Loucy (cell line): ENCODE measurements around the gene S1PR5.

Source experiments
- H2AFZ ChIP-seq: fragments of 200-600 bp; sonication (generic); 2 replicates; pipeline ENCODE4 v1.6.0; 2016; ENCODE audit warnings: antibody characterized with exemption, mild to moderate bottlenecking, low read length, moderate library complexity
- H3F3A ChIP-seq: fragments of 200-600 bp; 2 replicates; pipeline ENCODE4 v1.6.0; 2016; ENCODE audit warnings: antibody characterized with exemption, low read depth, mild to moderate bottlenecking
- H3K27me3 ChIP-seq: fragments of 200-600 bp; sonication (generic); 2 replicates; pipeline ENCODE4 v1.6.1; 2014; ENCODE audit warnings: low read length, mild to moderate bottlenecking; ENCODE audit not compliant: insufficient read depth, poor library complexity, severe bottlenecking
- H3K36me3 ChIP-seq: fragments of 200-600 bp; sonication (generic); 2 replicates; pipeline ENCODE4 v1.6.1; 2016; ENCODE audit warnings: low read length; ENCODE audit not compliant: insufficient read depth
- H3K4me1 ChIP-seq: fragments of 200-600 bp; sonication (generic); 2 replicates; pipeline ENCODE4 v1.5.1; 2014; ENCODE audit warnings: low read length, mild to moderate bottlenecking; ENCODE audit not compliant: insufficient read depth, poor library complexity, severe bottlenecking
- H3K4me2 ChIP-seq: fragments of 200-600 bp; sonication (generic); 2 replicates; pipeline ENCODE4 v1.6.0; 2014; ENCODE audit warnings: antibody characterized with exemption, low read length, low read depth, mild to moderate bottlenecking; ENCODE audit not compliant: poor library complexity, severe bottlenecking
- H3K4me3 ChIP-seq: fragments of 200-600 bp; sonication (generic); 2 replicates; pipeline ENCODE4 v1.5.1; 2014; ENCODE audit warnings: low read length, mild to moderate bottlenecking, mixed read lengths; ENCODE audit not compliant: poor library complexity, severe bottlenecking
- H3K79me2 ChIP-seq: fragments of 200-600 bp; sonication (generic); 2 replicates; pipeline ENCODE4 v1.6.1; 2014; ENCODE audit warnings: low read length; ENCODE audit not compliant: insufficient read depth
- H3K9ac ChIP-seq: fragments of 200-600 bp; sonication (generic); 2 replicates; pipeline ENCODE4 v1.6.0; 2014; ENCODE audit warnings: mild to moderate bottlenecking, low read depth, low read length, moderate library complexity; ENCODE audit not compliant: poor library complexity, severe bottlenecking
- H3K9me2 ChIP-seq: fragments of 200-600 bp; sonication (generic); replicated peaks from 2 replicates; pipeline ENCODE4 v1.6.1; 2016; ENCODE audit warnings: low read depth, low read length, mixed read lengths
- H3K9me3 ChIP-seq: fragments of 200-600 bp; sonication (generic); 2 replicates; pipeline ENCODE4 v1.6.1; 2014; ENCODE audit warnings: mild to moderate bottlenecking, antibody characterized with exemption, low read length, low read depth; ENCODE audit not compliant: insufficient read depth
- H4K20me1 ChIP-seq: fragments of 200-600 bp; sonication (generic); 2 replicates; pipeline ENCODE4 v1.6.0; 2014; ENCODE audit warnings: antibody characterized with exemption, low read length, mild to moderate bottlenecking; ENCODE audit not compliant: insufficient read depth, poor library complexity, severe bottlenecking
- CTCF ChIP-seq: fragments of 200-600 bp; sonication (generic); conservative IDR thresholded peaks from 2 replicates; pipeline ENCODE4 v1.5.1; 2014; ENCODE audit warnings: mild to moderate bottlenecking, antibody characterized with exemption, low read length
- EZH2phosphoT487 ChIP-seq: fragments of 200-600 bp; IDR thresholded peaks from 2 replicates; pipeline ENCODE4 v1.6.1; 2018; ENCODE audit warnings: antibody characterized with exemption, mild to moderate bottlenecking, moderate library complexity, borderline replicate concordance

Gene S1PR5

GRCh38 chr19:10503002-10503789, 14.1 kb downstream of the S1PR5 start, which contains the start of gene KEAP1:
Gene KEAP1, minus strand, starts transcription at chr19:10503356. Its CDS starts 3,323 bp downstream, at chr19:10500033.
- no peaks in the 10 kb centered on the region for H3K9me3 ChIP-seq
- peak within 1 kb of the TSS; percentile 99 for H3K9ac ChIP-seq
- no peaks in the 10 kb centered on the region for H3K9me2 ChIP-seq
- H3K27me3 ChIP-seq = peaks cover 6% of the 10 kb centered on the region
- H4K20me1 ChIP-seq = peaks cover 23% of the 10 kb centered on the region
- H3F3A ChIP-seq = no peaks in the 10 kb centered on the region
- H3K4me2 ChIP-seq = peak within 1 kb of the TSS; percentile 95
- H3K36me3 ChIP-seq = peaks cover 15% of the 10 kb centered on the region; the same call in 1 of the 2 replicates
- H3K79me2 ChIP-seq = peaks cover 57% of the 10 kb centered on the region
- peak within 1 kb of the TSS; percentile 83 for H3K4me3 ChIP-seq
- H2AFZ ChIP-seq = peak within 1 kb of the TSS; percentile 86
- H3K4me1 ChIP-seq = peaks cover 36% of the 10 kb centered on the region
- TF ChIP-seq CTCF = no peak
- TF ChIP-seq EZH2phosphoT487 = no peak

GRCh38 chr19:10502524-10503001, 14.7 kb downstream of the S1PR5 start:
- peak overlapping the region; percentile 83 for H3K4me3 ChIP-seq
- peaks cover 18% of the 10 kb centered on the region; the same call in 1 of the 2 replicates for H3K36me3 ChIP-seq
- peaks cover 62% of the 10 kb centered on the region for H3K79me2 ChIP-seq
- peak overlapping the region; percentile 99 for H3K9ac ChIP-seq
- no peak for TF ChIP-seq EZH2phosphoT487
- no peak for TF ChIP-seq CTCF
- H2AFZ ChIP-seq = peak overlapping the region; percentile 86
- peaks cover 26% of the 10 kb centered on the region for H4K20me1 ChIP-seq
- peaks cover 6% of the 10 kb centered on the region for H3K27me3 ChIP-seq
- H3K9me3 ChIP-seq = no peaks in the 10 kb centered on the region
- peak overlapping the region; percentile 95 for H3K4me2 ChIP-seq
- peaks cover 39% of the 10 kb centered on the region for H3K4me1 ChIP-seq
- no peaks in the 10 kb centered on the region for H3K9me2 ChIP-seq
- no peaks in the 10 kb centered on the region for H3F3A ChIP-seq

GRCh38 chr19:10501971-10502523, 15.2 kb downstream of the S1PR5 start:
- Histone ChIP-seq H3K4me3 (peak overlapping the region; percentile 83), H3F3A (no peaks in the 10 kb centered on the region), H3K9ac (peak overlapping the region; percentile 99), H3K9me3 (no peaks in the 10 kb centered on the region), H3K4me1 (peaks cover 44% of the 10 kb centered on the region), H3K79me2 (peaks cover 68% of the 10 kb centered on the region), H4K20me1 (peaks cover 31% of the 10 kb centered on the region), H3K36me3 (peaks cover 23% of the 10 kb centered on the region; the same call in 1 of the 2 replicates), H3K9me2 (no peaks in the 10 kb centered on the region), H2AFZ (peak overlapping the region; percentile 86), H3K4me2 (peak overlapping the region; percentile 95), H3K27me3 (peaks cover 6% of the 10 kb centered on the region)
- TF ChIP-seq CTCF (no peak), EZH2phosphoT487 (no peak)
